NCI-H1105 (cell line): ENCODE measurements around the gene SNTN.

Experiments
- DNase-seq: peaks from one replicate; lab custom pipeline; 2025; lab: John Stamatoyannopoulos, UW

The SNTN gene

GRCh38 chr3:63674586-63674985, 22.1 kb downstream of the SNTN start:
- DNase-seq = no peak

DNA sequence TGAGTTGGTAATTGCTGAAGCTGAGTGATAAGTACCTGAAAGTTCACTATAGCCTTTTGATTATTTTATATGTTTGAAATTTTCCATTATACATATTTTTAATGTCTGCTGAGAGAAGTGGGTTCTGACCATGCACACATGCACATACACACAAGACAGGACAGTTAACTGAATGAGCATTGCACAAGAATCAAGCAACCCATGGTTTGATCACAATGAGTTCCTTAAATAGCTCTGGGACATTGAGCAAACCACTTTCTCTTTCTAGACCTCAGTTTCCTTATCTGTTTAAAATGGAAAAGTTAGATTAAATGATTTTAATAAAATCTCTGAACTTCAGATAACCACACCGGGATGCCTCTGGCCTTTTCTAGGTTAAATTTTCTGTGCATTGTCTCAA, 26.7 kb downstream of the SNTN start:
- DNase-seq = no peak

DNA sequence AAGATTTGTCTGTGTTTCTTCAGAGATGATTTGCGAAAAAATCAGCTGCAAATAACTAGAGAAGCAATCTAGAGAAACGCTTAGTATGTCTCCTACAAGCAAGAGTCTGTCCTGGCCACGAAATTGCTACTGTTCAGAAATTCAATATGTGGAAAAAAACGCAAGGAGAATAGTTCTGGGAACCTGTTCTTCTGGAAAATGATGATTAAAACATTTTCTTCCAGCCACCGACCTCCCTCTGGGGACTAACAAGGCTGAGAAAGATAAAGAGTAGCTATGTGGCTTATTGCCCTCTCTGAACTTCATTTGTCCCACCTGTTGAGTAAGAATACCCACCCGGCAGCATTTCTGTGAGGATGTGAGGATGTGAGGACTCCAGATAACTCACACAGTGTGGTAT, 31.6 kb downstream of the SNTN start:
- no peak for DNase-seq

DNA sequence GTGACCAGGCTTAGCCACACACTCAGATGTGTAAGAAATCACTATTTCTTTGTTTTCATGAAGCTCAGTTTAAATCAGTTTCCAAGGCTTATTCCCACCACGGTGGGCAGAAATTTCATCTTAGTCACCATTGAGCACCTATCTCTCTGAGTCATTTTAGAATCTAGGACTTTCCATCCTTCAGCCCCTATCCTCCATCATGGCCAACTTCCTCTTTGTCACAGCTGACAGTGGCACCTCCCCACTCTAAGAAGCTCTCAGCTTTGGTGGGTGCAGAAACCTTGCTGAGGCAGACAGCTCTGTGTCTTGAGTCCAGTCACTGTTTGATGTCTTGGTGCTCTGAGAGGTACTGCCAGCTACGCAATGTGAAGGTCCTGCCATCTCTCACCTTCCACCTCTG, 32.9 kb downstream of the SNTN start:
- no peak for DNase-seq

- no peak for DNase-seq
Observed at GRCh38 chr3:63687278-63688225, 35.1 kb downstream of the SNTN start.

DNA sequence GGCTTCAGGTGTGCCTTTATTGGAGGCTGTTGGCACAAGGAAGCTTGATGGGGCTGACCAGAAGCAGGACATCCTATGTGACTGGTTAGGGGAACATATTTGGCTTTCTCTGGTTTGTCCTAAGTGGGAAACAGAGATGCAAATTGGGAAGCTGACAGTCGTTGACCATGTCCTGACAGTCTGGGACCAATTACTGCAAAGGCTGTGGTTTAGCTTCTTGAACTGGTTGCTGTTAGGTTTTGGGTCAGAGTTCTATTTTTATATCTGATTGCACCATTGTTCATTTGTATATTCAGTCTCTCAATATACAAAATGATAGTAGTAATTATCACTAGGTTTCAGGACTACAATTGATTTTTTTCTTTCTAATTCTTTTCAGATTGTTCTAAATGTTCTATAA, 36.8 kb downstream of the SNTN start:
- no peak for DNase-seq

DNA sequence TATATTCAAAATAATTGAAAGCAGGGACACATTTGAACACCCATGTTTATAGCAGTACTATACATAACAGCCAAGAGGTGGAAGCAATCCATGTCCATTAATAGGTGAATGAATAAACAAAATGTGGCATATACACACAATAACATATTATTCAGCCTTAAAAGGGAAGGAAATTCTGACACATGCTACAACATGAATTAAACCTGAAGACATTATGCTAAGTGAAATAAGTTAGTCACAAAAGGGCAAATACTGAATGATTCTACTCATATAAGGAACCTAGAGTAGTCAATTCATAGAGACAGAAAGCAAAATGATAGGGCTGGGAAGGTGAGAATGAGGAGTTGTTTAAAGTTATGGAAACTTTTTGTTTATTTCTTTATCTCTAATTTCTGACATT, 40.9 kb downstream of the SNTN start:
- DNase-seq = no peak

GRCh38 chr3:63705092-63705645, 52.7 kb downstream of the SNTN start:
- no peak for DNase-seq

DNA sequence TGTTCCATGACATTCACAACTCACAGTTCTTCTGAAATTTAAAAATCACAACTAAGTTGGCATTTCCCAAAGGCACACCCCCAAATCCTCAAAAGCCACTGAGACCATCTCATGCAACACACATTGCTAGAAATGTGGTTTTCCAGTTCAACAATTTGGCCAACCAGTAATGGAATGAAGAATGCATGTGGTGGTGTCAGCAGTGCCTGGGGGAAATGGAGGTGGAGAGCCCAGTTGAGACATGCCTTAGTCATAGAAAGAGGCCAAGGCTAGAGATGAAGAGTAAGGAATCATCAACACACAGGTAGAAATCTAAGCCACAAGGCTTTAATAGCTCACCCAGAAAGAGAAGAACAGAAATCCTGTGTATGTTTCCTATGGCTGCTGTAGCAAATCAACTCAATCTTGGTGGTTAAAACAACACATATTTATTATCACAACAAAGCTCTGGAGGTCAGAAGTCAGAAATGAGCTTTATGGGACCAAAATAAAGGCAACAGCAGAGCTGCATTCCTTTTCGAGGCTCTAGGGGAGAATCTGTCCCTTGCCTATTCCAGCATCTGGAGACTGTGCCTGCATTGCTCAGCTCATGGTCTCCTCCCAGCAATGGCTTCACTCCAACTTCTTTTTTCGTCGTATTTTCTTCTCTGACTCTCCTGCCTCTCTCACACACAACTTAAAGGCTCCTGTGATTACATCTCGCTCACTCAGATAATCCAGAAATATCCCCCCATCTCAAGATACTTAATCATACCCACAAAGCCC, 54.0 kb downstream of the SNTN start:
- no peak for DNase-seq

DNA sequence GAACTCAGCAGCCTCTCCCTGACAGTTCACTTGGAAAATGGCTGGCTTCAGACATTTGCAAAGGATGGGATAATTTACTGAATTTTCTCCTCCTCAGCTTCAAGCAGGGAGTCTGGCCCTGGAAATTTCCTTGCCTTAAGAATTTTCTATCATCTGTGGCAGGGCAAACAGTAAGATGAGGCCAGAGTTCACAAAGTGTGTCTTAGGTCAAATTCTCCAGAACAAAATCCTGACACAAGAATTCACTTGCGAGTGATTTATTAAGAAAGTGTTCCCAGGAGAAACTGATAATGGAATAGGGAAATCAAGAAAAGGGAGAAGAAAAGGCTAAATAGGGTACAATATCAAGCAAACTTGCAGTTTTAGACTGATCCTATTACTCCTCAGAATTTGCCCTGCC, 55.3 kb downstream of the SNTN start:
- DNase-seq = no peak

GRCh38 chr3:63709576-63709975, 57.1 kb downstream of the SNTN start:
- DNase-seq = no peak
